Retina (tissue), 1 donor: ENCODE data around the gene TTLL7.
"Not testable (repeated sequence)": the region's sequence is repeated elsewhere in the genome, so short reads cannot be mapped to it uniquely, and the experiment has no call there.

Experiments used
- DNase-seq: peaks from one replicate; pipeline ENCODE4 v3.0.0-alpha.2; 2016

The TTLL7 gene

GRCh38 chr1:83994111-83994510 lies 4.8 kb downstream of the TTLL7 start:
- no peak for DNase-seq

- DNase-seq, result no peak
Measured at GRCh38 chr1:83990734-83991133, 8.2 kb downstream of the TTLL7 start.

GRCh38 chr1:83985048-83985447 lies 13.9 kb downstream of the TTLL7 start:
- DNase-seq, result no peak

GRCh38 chr1:83983918-83984317 lies 15.0 kb downstream of the TTLL7 start:
- not testable (repeated sequence) for DNase-seq

- DNase-seq, result no peak
Measured at GRCh38 chr1:83978056-83978455, 20.9 kb downstream of the TTLL7 start.

- DNase-seq, result no peak
Measured at GRCh38 chr1:83976920-83977319, 22.0 kb downstream of the TTLL7 start.

- no peak for DNase-seq
Measured at GRCh38 chr1:83970802-83971201, 28.1 kb downstream of the TTLL7 start.

GRCh38 chr1:83970114-83970513 lies 28.8 kb downstream of the TTLL7 start:
- no peak for DNase-seq

GRCh38 chr1:83967336-83967735 lies 31.6 kb downstream of the TTLL7 start:
- no peak for DNase-seq

GRCh38 chr1:83964153-83964552 lies 34.8 kb downstream of the TTLL7 start:
- DNase-seq, result no peak

- DNase-seq, result no peak
Measured at GRCh38 chr1:83961571-83962295, 37.2 kb downstream of the TTLL7 start.

- no peak for DNase-seq
Measured at GRCh38 chr1:83960669-83961277, 38.2 kb downstream of the TTLL7 start.

- no peak for DNase-seq
Measured at GRCh38 chr1:83959824-83960498, 39.0 kb downstream of the TTLL7 start.

GRCh38 chr1:83958704-83959103 lies 40.2 kb downstream of the TTLL7 start:
- no peak for DNase-seq

GRCh38 chr1:83954166-83954823 lies 44.6 kb downstream of the TTLL7 start:
- no peak for DNase-seq

GRCh38 chr1:83950106-83950661 lies 48.7 kb downstream of the TTLL7 start:
- no peak for DNase-seq

GRCh38 chr1:83942914-83943313 lies 56.0 kb downstream of the TTLL7 start:
- DNase-seq, result no peak

- DNase-seq, result no peak
Measured at GRCh38 chr1:83934550-83934949, 64.4 kb downstream of the TTLL7 start.

- no peak for DNase-seq
Measured at GRCh38 chr1:83932693-83933092, 66.2 kb downstream of the TTLL7 start.

GRCh38 chr1:83932281-83932680 lies 66.7 kb downstream of the TTLL7 start:
- DNase-seq, result no peak

GRCh38 chr1:83931658-83932253 lies 67.2 kb downstream of the TTLL7 start:
- peak; percentile 39 for DNase-seq

GRCh38 chr1:83929184-83929583 lies 69.7 kb downstream of the TTLL7 start:
- no peak for DNase-seq

GRCh38 chr1:83928396-83928795 lies 70.5 kb downstream of the TTLL7 start:
- no peak for DNase-seq
